ENCODE measurements around the gene ANK2.

DNA sequence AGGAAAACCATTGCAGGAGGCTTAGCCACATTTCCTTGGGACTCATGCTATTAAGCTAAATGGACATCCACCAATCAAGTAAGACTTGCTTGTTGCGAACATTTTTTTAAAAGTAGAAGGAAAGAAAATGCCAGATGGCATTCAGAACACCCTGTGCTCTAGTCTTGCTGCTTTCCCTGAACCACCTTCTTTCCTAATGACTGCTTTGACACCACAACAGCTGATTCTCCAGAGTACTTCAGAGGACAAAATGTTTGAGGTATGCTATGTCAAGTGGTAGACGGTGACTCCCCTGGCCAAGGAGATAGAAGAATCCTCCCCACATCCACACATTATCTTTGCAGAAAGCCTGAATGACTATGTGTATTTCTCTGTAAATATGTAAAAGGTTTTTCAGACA, 65.4 kb downstream of the ANK2 start:
- TF ChIP-seq, protein P1, sequence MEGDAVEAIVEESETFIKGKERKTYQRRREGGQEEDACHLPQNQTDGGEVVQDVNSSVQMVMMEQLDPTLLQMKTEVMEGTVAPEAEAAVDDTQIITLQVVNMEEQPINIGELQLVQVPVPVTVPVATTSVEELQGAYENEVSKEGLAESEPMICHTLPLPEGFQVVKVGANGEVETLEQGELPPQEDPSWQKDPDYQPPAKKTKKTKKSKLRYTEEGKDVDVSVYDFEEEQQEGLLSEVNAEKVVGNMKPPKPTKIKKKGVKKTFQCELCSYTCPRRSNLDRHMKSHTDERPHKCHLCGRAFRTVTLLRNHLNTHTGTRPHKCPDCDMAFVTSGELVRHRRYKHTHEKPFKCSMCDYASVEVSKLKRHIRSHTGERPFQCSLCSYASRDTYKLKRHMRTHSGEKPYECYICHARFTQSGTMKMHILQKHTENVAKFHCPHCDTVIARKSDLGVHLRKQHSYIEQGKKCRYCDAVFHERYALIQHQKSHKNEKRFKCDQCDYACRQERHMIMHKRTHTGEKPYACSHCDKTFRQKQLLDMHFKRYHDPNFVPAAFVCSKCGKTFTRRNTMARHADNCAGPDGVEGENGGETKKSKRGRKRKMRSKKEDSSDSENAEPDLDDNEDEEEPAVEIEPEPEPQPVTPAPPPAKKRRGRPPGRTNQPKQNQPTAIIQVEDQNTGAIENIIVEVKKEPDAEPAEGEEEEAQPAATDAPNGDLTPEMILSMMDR (IDR thresholded peaks at IDR 0.05) = no peak
- TF ChIP-seq EZH2 (IDR thresholded peaks at IDR 0.05) (no peak), EZH2phosphoT487 (IDR thresholded peaks at IDR 0.05) (no peak)
